Hepatocyte (in vitro differentiated cells): ENCODE data around the gene ATP1B1. TPM values are rescaled to one million over a fixed set of nuclear protein-coding genes. Genes with fewer than 3 reads are reported as not detected.

ENCODE experiments used
- DNase-seq: peaks from one replicate; pipeline ENCODE4 v3.0.0-alpha.2; 2016; ENCODE audit warnings: low spot score
- H2AFZ ChIP-seq: fragments of 200-600 bp; sonication (generic); 2 replicates; pipeline ENCODE4 v1.6.0; 2016; ENCODE audit warnings: antibody characterized with exemption, mild to moderate bottlenecking
- H3K27ac ChIP-seq: fragments of 200-600 bp; sonication (generic); 2 replicates; pipeline ENCODE4 v1.5.1; 2016; ENCODE audit warnings: mild to moderate bottlenecking
- H3K27me3 ChIP-seq: fragments of 200-600 bp; sonication (generic); 2 replicates; pipeline ENCODE4 v1.6.1; 2016
- H3K36me3 ChIP-seq: fragments of 200-600 bp; sonication (generic); replicated peaks from 2 replicates; pipeline ENCODE4 v1.5.1; 2016; ENCODE audit warnings: low read depth; ENCODE audit not compliant: insufficient read depth
- H3K4me1 ChIP-seq: fragments of 200-600 bp; sonication (generic); 2 replicates; pipeline ENCODE4 v1.5.1; 2016; ENCODE audit warnings: mild to moderate bottlenecking, moderate library complexity; ENCODE audit not compliant: insufficient read depth
- H3K4me2 ChIP-seq: fragments of 200-600 bp; sonication (generic); 2 replicates; pipeline ENCODE4 v1.6.0; 2016
- H3K4me3 ChIP-seq: fragments of 200-600 bp; sonication (generic); 2 replicates; pipeline ENCODE4 v1.5.1; 2016; ENCODE audit warnings: mild to moderate bottlenecking
- H3K79me2 ChIP-seq: fragments of 200-600 bp; sonication (generic); 2 replicates; pipeline ENCODE4 v1.6.0; 2017; ENCODE audit warnings: mild to moderate bottlenecking
- H3K9me2 ChIP-seq: fragments of 200-600 bp; sonication (generic); replicated peaks from 2 replicates; pipeline ENCODE4 v1.6.0; 2017; ENCODE audit warnings: mild to moderate bottlenecking; ENCODE audit not compliant: insufficient read depth
- H3K9me3 ChIP-seq: fragments of 200-600 bp; sonication (generic); 2 replicates; pipeline ENCODE4 v1.5.1; 2016; ENCODE audit warnings: low read depth, mild to moderate bottlenecking
- H4K20me1 ChIP-seq: fragments of 200-600 bp; sonication (generic); 2 replicates; pipeline ENCODE4 v1.6.0; 2016; ENCODE audit warnings: mild to moderate bottlenecking; ENCODE audit not compliant: insufficient read depth, poor library complexity, severe bottlenecking
- CTCF ChIP-seq: fragments of 200-600 bp; sonication (generic); IDR thresholded peaks from 2 replicates; pipeline ENCODE4 v1.5.1; 2016; ENCODE audit warnings: antibody characterized with exemption, mild to moderate bottlenecking; ENCODE audit not compliant: poor library complexity
- EZH2 ChIP-seq: fragments of 200-600 bp; sonication (generic); IDR thresholded peaks from 2 replicates; pipeline ENCODE4 v1.6.1; 2016; ENCODE audit warnings: antibody characterized with exemption, mild to moderate bottlenecking, borderline replicate concordance
- EZH2phosphoT487 ChIP-seq: fragments of 200-600 bp; sonication (generic); IDR thresholded peaks from one replicate; pipeline ENCODE4 v1.6.1; 2018; ENCODE audit warnings: antibody characterized with exemption, mild to moderate bottlenecking, low read depth, moderate library complexity; ENCODE audit not compliant: unreplicated experiment, severe bottlenecking
- WGBS: methylation state at CpG from one replicate; pipeline ENCODE4 v1.1.6; 2016; ENCODE audit warnings: low lambda C conversion rate; ENCODE audit errors: missing lambda C conversion rate; 5-methylcytosine and 5-hydroxymethylcytosine counted together
- polyA plus RNA-seq: library from polyadenylated mRNA; unstranded; fragments of >200 nt; fragmentation: Nextera tagmentation; extraction: Ambion mirVana; gene quantifications from 2 replicates; pipeline ENCODE4 v1.2.1, GENCODE V29; 2016
- total RNA-seq: library from RNA; depleted of rRNA; stranded (reverse); fragments of >200 nt; gene quantifications from 2 replicates; pipeline ENCODE4 v1.2.3, GENCODE V29; 2014

ATP1B1 gene
- total and polyA plus RNA-seq, 2 experiments from 2014 or later = 123 to 379 TPM

- Histone ChIP-seq H3K27ac (peak overlapping the region; percentile 78), H3K9me3 (no peaks in the 10 kb centered on the region), H3K36me3 (no peaks in the 10 kb centered on the region), H3K4me1 (peaks cover 21% of the 10 kb centered on the region), H3K4me2 (no peak overlapping the region), H2AFZ (no peak overlapping the region), H3K9me2 (no peaks in the 10 kb centered on the region), H3K79me2 (no peaks in the 10 kb centered on the region), H3K4me3 (no peak overlapping the region), H3K27me3 (no peaks in the 10 kb centered on the region), H4K20me1 (no peaks in the 10 kb centered on the region)
- no peak for DNase-seq
- 90% methylated on average over 2 of the region's 2 CpGs for WGBS
- no peak for TF ChIP-seq EZH2
- no peak for TF ChIP-seq CTCF
- TF ChIP-seq EZH2phosphoT487 = no peak
Measured at GRCh38 chr1:169149555-169150286, 43.2 kb downstream of the ATP1B1 start.

GRCh38 chr1:169150641-169151337, 44.3 kb downstream of the ATP1B1 start:
- Histone ChIP-seq H3K9me2 (no peaks in the 10 kb centered on the region), H3K27me3 (no peaks in the 10 kb centered on the region), H3K4me1 (peaks cover 28% of the 10 kb centered on the region), H2AFZ (no peak overlapping the region), H3K79me2 (no peaks in the 10 kb centered on the region), H3K27ac (peak overlapping the region; percentile 17), H3K36me3 (no peaks in the 10 kb centered on the region), H4K20me1 (no peaks in the 10 kb centered on the region), H3K9me3 (no peaks in the 10 kb centered on the region), H3K4me3 (no peak overlapping the region), H3K4me2 (no peak overlapping the region)
- no peak for DNase-seq
- TF ChIP-seq EZH2 = no peak
- whole genome bisulfite sequencing = 89% methylated on average over 4 of the region's 4 CpGs

GRCh38 chr1:169151338-169151837, 44.9 kb downstream of the ATP1B1 start:
- no peaks in the 10 kb centered on the region for H3K9me2 ChIP-seq
- H3K4me2 ChIP-seq = no peak overlapping the region
- DNase-seq = no peak
- 94% methylated on average over 5 of the region's 5 CpGs for WGBS
- H3K79me2 ChIP-seq = no peaks in the 10 kb centered on the region
- no peaks in the 10 kb centered on the region for H3K27me3 ChIP-seq
- H3K27ac ChIP-seq = peak overlapping the region; percentile 17
- no peak overlapping the region for H2AFZ ChIP-seq
- H3K36me3 ChIP-seq = no peaks in the 10 kb centered on the region
- H4K20me1 ChIP-seq = no peaks in the 10 kb centered on the region
- no peaks in the 10 kb centered on the region for H3K9me3 ChIP-seq
- no peak overlapping the region for H3K4me3 ChIP-seq
- TF ChIP-seq CTCF (no peak), EZH2 (no peak), EZH2phosphoT487 (no peak)
- H3K4me1 ChIP-seq = peaks cover 26% of the 10 kb centered on the region

GRCh38 chr1:169155675-169156074, 49.2 kb downstream of the ATP1B1 start:
- Histone ChIP-seq H4K20me1 (no peaks in the 10 kb centered on the region), H3K4me1 (peaks cover 12% of the 10 kb centered on the region), H3K79me2 (no peaks in the 10 kb centered on the region), H2AFZ (no peak overlapping the region), H3K27me3 (no peaks in the 10 kb centered on the region), H3K9me3 (no peaks in the 10 kb centered on the region), H3K36me3 (no peaks in the 10 kb centered on the region), H3K4me3 (no peak overlapping the region), H3K27ac (peak overlapping the region; percentile 37), H3K4me2 (no peak overlapping the region), H3K9me2 (no peaks in the 10 kb centered on the region)
- no peak for TF ChIP-seq EZH2phosphoT487
- TF ChIP-seq EZH2 = no peak
- no peak for TF ChIP-seq CTCF
- 95% methylated on average over 1 of the region's 1 CpG for WGBS
- DNase-seq = no peak
